ENCODE measurements around the gene DAPK1.

The DAPK1 gene

DNA sequence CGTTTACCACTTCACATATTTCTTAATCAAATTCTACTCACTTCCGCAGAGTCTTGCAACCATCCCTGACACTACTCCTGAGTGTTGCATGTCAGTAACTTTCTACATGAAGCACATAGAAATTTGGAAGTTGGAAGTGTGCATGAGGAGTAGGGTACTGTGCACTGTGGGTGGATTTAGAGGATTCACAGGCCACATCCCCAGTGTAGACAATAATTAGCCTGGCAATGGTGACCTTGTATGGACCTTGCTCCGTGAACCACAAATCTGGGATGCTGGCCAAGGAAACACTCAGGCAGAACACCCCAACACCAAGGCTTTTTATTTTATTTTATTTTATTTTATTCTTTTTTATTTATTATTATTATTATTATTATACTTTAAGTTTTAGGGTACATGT lies 253.8 kb downstream of the DAPK1 start:
- DNase-seq = no peak

GRCh38 chr9:87751868-87752267 lies 254.2 kb downstream of the DAPK1 start:
- DNase-seq = no peak

DNA sequence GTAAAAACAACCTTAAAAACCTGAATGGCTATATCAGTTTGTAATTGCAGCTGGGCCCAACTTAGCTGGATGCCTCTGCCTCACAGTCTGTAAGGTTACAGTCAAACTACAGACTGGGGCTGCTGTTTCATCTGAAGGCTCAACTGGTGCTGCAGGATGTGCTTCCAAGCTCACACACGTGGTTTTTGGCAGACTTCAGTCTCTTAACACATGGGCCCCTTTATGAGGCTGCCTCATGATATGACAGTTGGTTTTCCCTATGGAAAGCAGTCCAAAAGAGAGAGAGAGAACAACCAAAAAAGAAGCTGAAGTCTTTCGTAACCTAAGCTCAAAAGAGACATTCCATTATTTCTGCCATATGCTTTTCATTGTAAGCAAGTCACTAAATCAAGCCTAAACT lies 255.6 kb downstream of the DAPK1 start:
- DNase-seq = no peak

Data from NCI-H1417 treated with DMSO at 0.1 percent for 48 hours (cell line).